Neural cell (in vitro differentiated cells): ENCODE measurements around the gene LYAR. TPM values are rescaled to one million over a fixed set of nuclear protein-coding genes. Genes with fewer than 3 reads are reported as not detected.

Experiments
- H2AFZ ChIP-seq: fragments of 200-600, 300-800 bp; sonication (generic), shearing (Covaris generic); 2 replicates; pipeline ENCODE4 v1.6.0; 2014; ENCODE audit warnings: low read depth, mild to moderate bottlenecking, antibody characterized with exemption, low read length, moderate library complexity
- H3F3A ChIP-seq: fragments of 200-600 bp; shearing (Covaris generic); 2 replicates; pipeline ENCODE4 v1.6.1; 2016; ENCODE audit warnings: mild to moderate bottlenecking, moderate library complexity, mixed read lengths, antibody characterized with exemption, low read length; ENCODE audit not compliant: insufficient read depth, poor library complexity, severe bottlenecking
- H3K27ac ChIP-seq: fragments of 200-600, 300-800 bp; sonication (generic), shearing (Covaris generic); 2 replicates; pipeline ENCODE4 v1.5.1; 2014; ENCODE audit warnings: mild to moderate bottlenecking, low read length, moderate library complexity
- H3K27me3 ChIP-seq: fragments of 300-800, 200-600 bp; sonication (generic), shearing (Covaris generic); 2 replicates; pipeline ENCODE4 v1.6.0; 2014; ENCODE audit warnings: mild to moderate bottlenecking, low read depth, low read length, moderate library complexity; ENCODE audit not compliant: insufficient read depth
- H3K36me3 ChIP-seq: fragments of 300-800, 200-600 bp; sonication (generic), shearing (Covaris generic); 2 replicates; pipeline ENCODE4 v1.5.1; 2014; ENCODE audit warnings: mild to moderate bottlenecking, antibody characterized with exemption, low read length, moderate library complexity; ENCODE audit not compliant: insufficient read depth
- H3K4me2 ChIP-seq: fragments of 300-800, 200-600 bp; sonication (generic), shearing (Covaris generic); 2 replicates; pipeline ENCODE4 v1.6.0; 2014; ENCODE audit warnings: mild to moderate bottlenecking, low read length
- H3K4me3 ChIP-seq: fragments of 300-800, 200-600 bp; sonication (generic), shearing (Covaris generic); 2 replicates; pipeline ENCODE4 v1.5.1; 2014; ENCODE audit warnings: mild to moderate bottlenecking, low read length, moderate library complexity
- H3K79me2 ChIP-seq: fragments of 200-600 bp; shearing (Covaris generic); replicated peaks from 2 replicates; pipeline ENCODE4 v1.6.0; 2014; ENCODE audit warnings: mild to moderate bottlenecking, low read length, moderate library complexity; ENCODE audit not compliant: insufficient read depth
- H3K9ac ChIP-seq: fragments of 300-800, 200-600 bp; sonication (generic), shearing (Covaris generic); 2 replicates; pipeline ENCODE4 v1.6.1; 2016; ENCODE audit warnings: mild to moderate bottlenecking, low read length, mixed read lengths
- H3K9me2 ChIP-seq: fragments of 200-600 bp; shearing (Covaris generic); 2 replicates; pipeline ENCODE4 v1.6.1; 2016; ENCODE audit warnings: mild to moderate bottlenecking, low read length, mixed read lengths; ENCODE audit not compliant: insufficient read depth
- H3K9me3 ChIP-seq: fragments of 200-600, 300-800 bp; sonication (generic), shearing (Covaris generic); 2 replicates; pipeline ENCODE4 v1.6.1; 2016; ENCODE audit warnings: mild to moderate bottlenecking, mixed run types, low read length, moderate library complexity, mixed read lengths
- H4K20me1 ChIP-seq: fragments of 200-600 bp; shearing (Covaris generic); 2 replicates; pipeline ENCODE4 v1.6.1; 2016; ENCODE audit warnings: mild to moderate bottlenecking, mixed run types; ENCODE audit not compliant: insufficient read depth
- EP300 ChIP-seq: fragments of 450-650 bp; conservative IDR thresholded peaks from 2 replicates; pipeline ENCODE4 v1.6.1; 2014; ENCODE audit warnings: antibody characterized with exemption, mild to moderate bottlenecking, moderate library complexity; ENCODE audit not compliant: poor library complexity, severe bottlenecking
- EZH2 ChIP-seq: fragments of 200-600, 300-800 bp; shearing (Covaris generic), sonication (generic); IDR thresholded peaks from 2 replicates; pipeline ENCODE4 v1.6.1; 2014; ENCODE audit warnings: antibody characterized with exemption, low read length, borderline replicate concordance, mild to moderate bottlenecking; ENCODE audit not compliant: insufficient read depth, poor library complexity, severe bottlenecking
- MXI1 ChIP-seq: fragments of 450-650 bp; conservative IDR thresholded peaks from 2 replicates; pipeline ENCODE4 v1.6.1; 2014; ENCODE audit warnings: antibody characterized with exemption, mild to moderate bottlenecking; ENCODE audit not compliant: poor library complexity, severe bottlenecking
- POLR2AphosphoS5 ChIP-seq: IDR thresholded peaks from 2 replicates; pipeline ENCODE4 v1.6.1; 2012
- RAD21 ChIP-seq: fragments of 450-650 bp; conservative IDR thresholded peaks from 2 replicates; pipeline ENCODE4 v1.6.1; 2014; ENCODE audit warnings: antibody characterized with exemption, mild to moderate bottlenecking, moderate library complexity
- SMC3 ChIP-seq: fragments of 450-650 bp; conservative IDR thresholded peaks from 2 replicates; pipeline ENCODE4 v1.6.1; 2014; ENCODE audit warnings: antibody characterized with exemption, mild to moderate bottlenecking, moderate library complexity; ENCODE audit not compliant: poor library complexity
- TAF1 ChIP-seq: IDR thresholded peaks from 2 replicates; pipeline ENCODE4 v1.6.1; 2012; ENCODE audit warnings: low read depth
- polyA plus RNA-seq: library from polyadenylated mRNA; depleted of rRNA; stranded (reverse); fragments of >200 nt; gene quantifications from 2 replicates; pipeline ENCODE4 v1.2.3, GENCODE V29; 2014
- TF ChIP-seq, protein P1 (sequence below): fragments of 450-650 bp; IDR thresholded peaks from 2 replicates; pipeline ENCODE4 v1.5.1; 2014; ENCODE audit warnings: antibody characterized with exemption, mild to moderate bottlenecking, moderate library complexity; ENCODE audit not compliant: poor library complexity, severe bottlenecking
- TF ChIP-seq, protein P2 (sequence below): IDR thresholded peaks from 2 replicates; pipeline ENCODE4 v1.6.1; 2012; ENCODE audit warnings: borderline replicate concordance

LYAR gene
- polyA plus RNA-seq, 1 donor from 2014 or later, result 14.7 TPM

DNA sequence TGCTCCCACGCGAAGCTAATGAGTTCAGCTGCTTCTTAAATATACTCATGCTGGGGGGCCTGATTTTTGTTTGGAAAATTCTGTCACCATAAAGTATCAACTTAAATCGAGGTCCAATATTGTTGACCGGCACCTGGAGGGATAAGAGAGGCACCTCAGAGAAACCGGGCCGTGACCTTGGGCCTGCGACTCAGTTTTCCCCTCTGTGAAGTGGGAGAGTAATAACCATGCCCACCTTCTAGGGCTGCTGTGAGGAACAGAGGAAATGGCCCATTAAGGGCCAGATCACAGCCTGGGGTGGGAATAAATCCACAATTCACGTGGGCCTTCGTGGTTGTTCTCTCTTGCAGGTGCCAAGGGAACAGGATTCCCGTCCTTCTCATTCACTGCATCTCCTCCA is 39.5 kb upstream of the LYAR start:
- Histone ChIP-seq H3K27ac (no peak overlapping the region), H2AFZ (no peak overlapping the region), H3K36me3 (no peaks in the 10 kb centered on the region), H4K20me1 (no peaks in the 10 kb centered on the region), H3K27me3 (no peaks in the 10 kb centered on the region), H3K4me3 (no peak overlapping the region), H3F3A (no peaks in the 10 kb centered on the region), H3K9me2 (no peaks in the 10 kb centered on the region), H3K79me2 (no peaks in the 10 kb centered on the region), H3K4me2 (no peak overlapping the region), H3K9me3 (no peaks in the 10 kb centered on the region), H3K9ac (no peak overlapping the region)
- TF ChIP-seq EZH2, result no peak
- TF ChIP-seq, protein P1, sequence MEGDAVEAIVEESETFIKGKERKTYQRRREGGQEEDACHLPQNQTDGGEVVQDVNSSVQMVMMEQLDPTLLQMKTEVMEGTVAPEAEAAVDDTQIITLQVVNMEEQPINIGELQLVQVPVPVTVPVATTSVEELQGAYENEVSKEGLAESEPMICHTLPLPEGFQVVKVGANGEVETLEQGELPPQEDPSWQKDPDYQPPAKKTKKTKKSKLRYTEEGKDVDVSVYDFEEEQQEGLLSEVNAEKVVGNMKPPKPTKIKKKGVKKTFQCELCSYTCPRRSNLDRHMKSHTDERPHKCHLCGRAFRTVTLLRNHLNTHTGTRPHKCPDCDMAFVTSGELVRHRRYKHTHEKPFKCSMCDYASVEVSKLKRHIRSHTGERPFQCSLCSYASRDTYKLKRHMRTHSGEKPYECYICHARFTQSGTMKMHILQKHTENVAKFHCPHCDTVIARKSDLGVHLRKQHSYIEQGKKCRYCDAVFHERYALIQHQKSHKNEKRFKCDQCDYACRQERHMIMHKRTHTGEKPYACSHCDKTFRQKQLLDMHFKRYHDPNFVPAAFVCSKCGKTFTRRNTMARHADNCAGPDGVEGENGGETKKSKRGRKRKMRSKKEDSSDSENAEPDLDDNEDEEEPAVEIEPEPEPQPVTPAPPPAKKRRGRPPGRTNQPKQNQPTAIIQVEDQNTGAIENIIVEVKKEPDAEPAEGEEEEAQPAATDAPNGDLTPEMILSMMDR, result no peak
- no peak for TF ChIP-seq EP300
- no peak for TF ChIP-seq SMC3
- no peak for TF ChIP-seq TAF1
- TF ChIP-seq MXI1, result no peak
- no peak for TF ChIP-seq RAD21
- TF ChIP-seq, protein P2, sequence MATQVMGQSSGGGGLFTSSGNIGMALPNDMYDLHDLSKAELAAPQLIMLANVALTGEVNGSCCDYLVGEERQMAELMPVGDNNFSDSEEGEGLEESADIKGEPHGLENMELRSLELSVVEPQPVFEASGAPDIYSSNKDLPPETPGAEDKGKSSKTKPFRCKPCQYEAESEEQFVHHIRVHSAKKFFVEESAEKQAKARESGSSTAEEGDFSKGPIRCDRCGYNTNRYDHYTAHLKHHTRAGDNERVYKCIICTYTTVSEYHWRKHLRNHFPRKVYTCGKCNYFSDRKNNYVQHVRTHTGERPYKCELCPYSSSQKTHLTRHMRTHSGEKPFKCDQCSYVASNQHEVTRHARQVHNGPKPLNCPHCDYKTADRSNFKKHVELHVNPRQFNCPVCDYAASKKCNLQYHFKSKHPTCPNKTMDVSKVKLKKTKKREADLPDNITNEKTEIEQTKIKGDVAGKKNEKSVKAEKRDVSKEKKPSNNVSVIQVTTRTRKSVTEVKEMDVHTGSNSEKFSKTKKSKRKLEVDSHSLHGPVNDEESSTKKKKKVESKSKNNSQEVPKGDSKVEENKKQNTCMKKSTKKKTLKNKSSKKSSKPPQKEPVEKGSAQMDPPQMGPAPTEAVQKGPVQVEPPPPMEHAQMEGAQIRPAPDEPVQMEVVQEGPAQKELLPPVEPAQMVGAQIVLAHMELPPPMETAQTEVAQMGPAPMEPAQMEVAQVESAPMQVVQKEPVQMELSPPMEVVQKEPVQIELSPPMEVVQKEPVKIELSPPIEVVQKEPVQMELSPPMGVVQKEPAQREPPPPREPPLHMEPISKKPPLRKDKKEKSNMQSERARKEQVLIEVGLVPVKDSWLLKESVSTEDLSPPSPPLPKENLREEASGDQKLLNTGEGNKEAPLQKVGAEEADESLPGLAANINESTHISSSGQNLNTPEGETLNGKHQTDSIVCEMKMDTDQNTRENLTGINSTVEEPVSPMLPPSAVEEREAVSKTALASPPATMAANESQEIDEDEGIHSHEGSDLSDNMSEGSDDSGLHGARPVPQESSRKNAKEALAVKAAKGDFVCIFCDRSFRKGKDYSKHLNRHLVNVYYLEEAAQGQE, result no peak
- TF ChIP-seq POLR2AphosphoS5, result no peak

DNA sequence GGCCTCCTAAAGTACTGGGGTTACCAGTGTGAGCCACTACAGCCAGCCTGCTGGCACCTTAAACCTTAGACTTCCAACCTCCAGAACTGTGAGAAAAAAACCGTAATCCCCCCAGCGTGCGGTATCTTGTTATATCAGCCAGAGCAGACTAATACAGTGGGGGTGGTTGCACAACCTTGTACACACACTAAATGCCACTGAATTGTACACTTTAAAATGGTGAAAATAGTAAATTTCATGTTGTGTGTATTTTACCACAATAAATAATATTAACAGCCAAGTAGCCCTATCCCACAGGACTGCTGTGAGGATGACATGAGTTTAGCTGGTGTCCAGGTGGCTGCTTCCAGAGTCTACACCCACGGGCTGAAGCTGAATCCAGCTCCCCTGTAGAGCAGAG is 38.9 kb upstream of the LYAR start:
- Histone ChIP-seq H3K9me2 (no peaks in the 10 kb centered on the region), H3K9me3 (no peaks in the 10 kb centered on the region), H3K9ac (no peak overlapping the region), H3K79me2 (no peaks in the 10 kb centered on the region), H4K20me1 (no peaks in the 10 kb centered on the region), H3F3A (no peaks in the 10 kb centered on the region), H3K4me2 (no peak overlapping the region), H3K36me3 (no peaks in the 10 kb centered on the region), H3K4me3 (no peak overlapping the region), H3K27ac (no peak overlapping the region), H2AFZ (no peak overlapping the region), H3K27me3 (no peaks in the 10 kb centered on the region)
- TF ChIP-seq, protein P2, result no peak
- no peak for TF ChIP-seq POLR2AphosphoS5
- TF ChIP-seq TAF1, result no peak
- no peak for TF ChIP-seq RAD21
- no peak for TF ChIP-seq EZH2
- TF ChIP-seq, protein P1, result no peak
- TF ChIP-seq SMC3, result no peak
- TF ChIP-seq EP300, result no peak
- no peak for TF ChIP-seq MXI1
